Measurements from ENCODE around the gene MUC4.
"Not testable (repeated sequence)": the region's sequence is repeated elsewhere in the genome, so short reads cannot be mapped to it uniquely, and the experiment has no call there.

The MUC4 gene

GRCh38 chr3:195813916-195814640 is 2.3 kb upstream of the MUC4 start:
- peaks cover 3% of the 10 kb centered on the region for H3K27me3 ChIP-seq (ENCODE audit: control insufficient read depth, insufficient read depth, low read length)
- H3K36me3 ChIP-seq (ENCODE audit: control insufficient read depth, insufficient read depth, low read length) = no peaks in the 10 kb centered on the region
- no peak overlapping the region for H3K9ac ChIP-seq (ENCODE audit: low read length)
- no peak overlapping the region for H3K27ac ChIP-seq (ENCODE audit: low read depth, low read length)
- H3K4me1 ChIP-seq (ENCODE audit: control insufficient read depth, insufficient read depth, low read length) = no peaks in the 10 kb centered on the region
- no peak overlapping the region for H3K4me3 ChIP-seq (ENCODE audit: low read length)

- Histone ChIP-seq H3K4me3 (ENCODE audit: low read length) (no peak overlapping the region), H3K9ac (ENCODE audit: low read length) (no peak overlapping the region), H3K4me1 (ENCODE audit: control insufficient read depth, insufficient read depth, low read length) (no peaks in the 10 kb centered on the region), H3K27me3 (ENCODE audit: control insufficient read depth, insufficient read depth, low read length) (peaks cover 3% of the 10 kb centered on the region), H3K27ac (ENCODE audit: low read depth, low read length) (no peak overlapping the region), H3K36me3 (ENCODE audit: control insufficient read depth, insufficient read depth, low read length) (no peaks in the 10 kb centered on the region)
Measured at GRCh38 chr3:195812366-195812765, 637 bp upstream of the MUC4 start.

GRCh38 chr3:195810455-195810845 is 1.3 kb downstream of the MUC4 start:
- Histone ChIP-seq H3K9ac (ENCODE audit: low read length) (peak overlapping the region; percentile 46), H3K36me3 (ENCODE audit: control insufficient read depth, insufficient read depth, low read length) (no peaks in the 10 kb centered on the region), H3K4me1 (ENCODE audit: control insufficient read depth, insufficient read depth, low read length) (no peaks in the 10 kb centered on the region), H3K27ac (ENCODE audit: low read depth, low read length) (no peak overlapping the region), H3K27me3 (ENCODE audit: control insufficient read depth, insufficient read depth, low read length) (peaks cover 3% of the 10 kb centered on the region), H3K4me3 (ENCODE audit: low read length) (peak overlapping the region; percentile 61)

GRCh38 chr3:195809796-195810454 is 1.8 kb downstream of the MUC4 start:
- no peaks in the 10 kb centered on the region for H3K4me1 ChIP-seq (ENCODE audit: control insufficient read depth, insufficient read depth, low read length)
- peak overlapping the region; percentile 61 for H3K4me3 ChIP-seq (ENCODE audit: low read length)
- no peaks in the 10 kb centered on the region for H3K36me3 ChIP-seq (ENCODE audit: control insufficient read depth, insufficient read depth, low read length)
- peaks cover 3% of the 10 kb centered on the region for H3K27me3 ChIP-seq (ENCODE audit: control insufficient read depth, insufficient read depth, low read length)
- no peak overlapping the region for H3K27ac ChIP-seq (ENCODE audit: low read depth, low read length)
- no peak overlapping the region for H3K9ac ChIP-seq (ENCODE audit: low read length)

GRCh38 chr3:195809291-195809785 is 2.4 kb downstream of the MUC4 start:
- H3K27ac ChIP-seq (ENCODE audit: low read depth, low read length) = no peak overlapping the region
- no peaks in the 10 kb centered on the region for H3K4me1 ChIP-seq (ENCODE audit: control insufficient read depth, insufficient read depth, low read length)
- peaks cover 3% of the 10 kb centered on the region for H3K27me3 ChIP-seq (ENCODE audit: control insufficient read depth, insufficient read depth, low read length)
- H3K36me3 ChIP-seq (ENCODE audit: control insufficient read depth, insufficient read depth, low read length) = no peaks in the 10 kb centered on the region
- peak overlapping the region; percentile 61 for H3K4me3 ChIP-seq (ENCODE audit: low read length)
- H3K9ac ChIP-seq (ENCODE audit: low read length) = no peak overlapping the region

GRCh38 chr3:195808741-195809290 is 2.9 kb downstream of the MUC4 start:
- Histone ChIP-seq H3K27ac (ENCODE audit: low read depth, low read length) (no peak overlapping the region), H3K27me3 (ENCODE audit: control insufficient read depth, insufficient read depth, low read length) (peaks cover 3% of the 10 kb centered on the region), H3K9ac (ENCODE audit: low read length) (no peak overlapping the region), H3K36me3 (ENCODE audit: control insufficient read depth, insufficient read depth, low read length) (no peaks in the 10 kb centered on the region), H3K4me3 (ENCODE audit: low read length) (no peak overlapping the region), H3K4me1 (ENCODE audit: control insufficient read depth, insufficient read depth, low read length) (no peaks in the 10 kb centered on the region)

- H3K4me3 ChIP-seq (ENCODE audit: low read length) = no peak overlapping the region
- peaks cover 2% of the 10 kb centered on the region for H3K4me1 ChIP-seq (ENCODE audit: control insufficient read depth, insufficient read depth, low read length)
- peaks cover 3% of the 10 kb centered on the region for H3K27me3 ChIP-seq (ENCODE audit: control insufficient read depth, insufficient read depth, low read length)
- H3K27ac ChIP-seq (ENCODE audit: low read depth, low read length) = no peak overlapping the region
- H3K9ac ChIP-seq (ENCODE audit: low read length) = no peak overlapping the region
- no peaks in the 10 kb centered on the region for H3K36me3 ChIP-seq (ENCODE audit: control insufficient read depth, insufficient read depth, low read length)
Measured at GRCh38 chr3:195807681-195808121, 4.0 kb downstream of the MUC4 start.

GRCh38 chr3:195806916-195807231 is 4.9 kb downstream of the MUC4 start:
- Histone ChIP-seq H3K27ac (ENCODE audit: low read depth, low read length) (no peak overlapping the region), H3K9ac (ENCODE audit: low read length) (no peak overlapping the region), H3K4me1 (ENCODE audit: control insufficient read depth, insufficient read depth, low read length) (peaks cover 7% of the 10 kb centered on the region), H3K36me3 (ENCODE audit: control insufficient read depth, insufficient read depth, low read length) (no peaks in the 10 kb centered on the region), H3K27me3 (ENCODE audit: control insufficient read depth, insufficient read depth, low read length) (peaks cover 3% of the 10 kb centered on the region), H3K4me3 (ENCODE audit: low read length) (no peak overlapping the region)

GRCh38 chr3:195806211-195806915 is 5.4 kb downstream of the MUC4 start:
- Histone ChIP-seq H3K9ac (ENCODE audit: low read length) (no peak overlapping the region), H3K36me3 (ENCODE audit: control insufficient read depth, insufficient read depth, low read length) (no peaks in the 10 kb centered on the region), H3K27ac (ENCODE audit: low read depth, low read length) (no peak overlapping the region), H3K4me3 (ENCODE audit: low read length) (no peak overlapping the region), H3K4me1 (ENCODE audit: control insufficient read depth, insufficient read depth, low read length) (peaks cover 7% of the 10 kb centered on the region), H3K27me3 (ENCODE audit: control insufficient read depth, insufficient read depth, low read length) (peaks cover 3% of the 10 kb centered on the region)

GRCh38 chr3:195805588-195805987 is 6.1 kb downstream of the MUC4 start:
- H3K36me3 ChIP-seq (ENCODE audit: control insufficient read depth, insufficient read depth, low read length); H3K27ac ChIP-seq (ENCODE audit: low read depth, low read length); H3K4me1 ChIP-seq (ENCODE audit: control insufficient read depth, insufficient read depth, low read length); H3K9ac ChIP-seq (ENCODE audit: low read length); H3K27me3 ChIP-seq (ENCODE audit: control insufficient read depth, insufficient read depth, low read length); H3K4me3 ChIP-seq (ENCODE audit: low read length): not testable (repeated sequence)

- Histone ChIP-seq H3K27ac (ENCODE audit: low read depth, low read length) (no peak overlapping the region), H3K4me3 (ENCODE audit: low read length) (no peak overlapping the region), H3K4me1 (ENCODE audit: control insufficient read depth, insufficient read depth, low read length) (peaks cover 7% of the 10 kb centered on the region), H3K27me3 (ENCODE audit: control insufficient read depth, insufficient read depth, low read length) (peaks cover 3% of the 10 kb centered on the region), H3K36me3 (ENCODE audit: control insufficient read depth, insufficient read depth, low read length) (no peaks in the 10 kb centered on the region), H3K9ac (ENCODE audit: low read length) (no peak overlapping the region)
Measured at GRCh38 chr3:195805181-195805580, 6.5 kb downstream of the MUC4 start.

- Histone ChIP-seq H3K4me1 (ENCODE audit: control insufficient read depth, insufficient read depth, low read length) (peaks cover 7% of the 10 kb centered on the region), H3K4me3 (ENCODE audit: low read length) (peak overlapping the region; percentile 45), H3K36me3 (ENCODE audit: control insufficient read depth, insufficient read depth, low read length) (no peaks in the 10 kb centered on the region), H3K27me3 (ENCODE audit: control insufficient read depth, insufficient read depth, low read length) (no peaks in the 10 kb centered on the region), H3K9ac (ENCODE audit: low read length) (peak overlapping the region; percentile 36), H3K27ac (ENCODE audit: low read depth, low read length) (peak overlapping the region; percentile 41)
Measured at GRCh38 chr3:195803289-195803908, 8.3 kb downstream of the MUC4 start.
